AG04450 (cell line): ENCODE data around the gene RNF38. TPM values are rescaled to one million over a fixed set of nuclear protein-coding genes. Genes with fewer than 3 reads are reported as not detected.

Source experiments
- CTCF ChIA-PET: fragments of 300-600, 350-600 bp; formaldehyde crosslinking; extraction: SDS; loops from one replicate; lab custom pipeline; 2022; ENCODE audit warnings: antibody characterized with exemption, inconsistent platforms; lab: Charles Lee
- POLR2A ChIA-PET: fragments of 350-600 bp; formaldehyde crosslinking; extraction: SDS; loops from one replicate; lab custom pipeline; 2021; ENCODE audit warnings: antibody characterized with exemption, inconsistent platforms; lab: Yijun Ruan, JAX
- DNase-seq: peaks from one replicate; pipeline ENCODE4 v3.0.0-alpha.2; 2011; ENCODE audit warnings: low read depth, low spot score
- H3K27ac ChIP-seq: one replicate; pipeline ENCODE4 v1.5.1; 2012; ENCODE audit warnings: low read depth, low read length, control low read depth
- H3K27me3 ChIP-seq: one replicate; pipeline ENCODE4 v1.6.0; 2012; ENCODE audit warnings: low read length; ENCODE audit not compliant: control insufficient read depth, insufficient read depth
- H3K4me3 ChIP-seq: 2 replicates; pipeline ENCODE4 v1.5.1; 2011; ENCODE audit warnings: mild to moderate bottlenecking, low read depth, low read length, control low read depth
- H3K9me3 ChIP-seq: 2 replicates; pipeline ENCODE4 v1.5.1; 2012; ENCODE audit warnings: low read length; ENCODE audit not compliant: control insufficient read depth, insufficient read depth
- CTCF ChIP-seq: IDR thresholded peaks from 2 replicates; pipeline ENCODE4 v1.5.1; 2011; ENCODE audit warnings: low read depth, low read length, control low read depth, inconsistent platforms
- polyA plus RNA-seq: library from polyadenylated mRNA; depleted of rRNA; stranded (reverse); fragments of >200 nt; gene quantifications from 2 replicates; pipeline ENCODE4 v1.2.3, GENCODE V29; 2011

Gene RNF38
- polyA plus RNA-seq, 1 experiment, result 18.3 TPM

- no peak overlapping the region for H3K4me3 ChIP-seq
- POLR2A ChIA-PET, result no interaction called here
- CTCF ChIA-PET, result interaction anchor here (0.7 to 7.2 kb wide), 7 partner anchors 11 to 119 kb away, joined by 3 to 73 read pairs (median 5); no protein-coding TSS in a partner anchor
- no peak overlapping the region for H3K27ac ChIP-seq
- peaks cover 4% of the 10 kb centered on the region; the same call in 1 of the 2 replicates for H3K9me3 ChIP-seq
- TF ChIP-seq CTCF, result no peak
- DNase-seq, result no peak
- no peaks in the 10 kb centered on the region for H3K27me3 ChIP-seq
Measured at GRCh38 chr9:36436909-36437308, 36.8 kb upstream of the RNF38 start.

GRCh38 chr9:36433386-36433785, 33.3 kb upstream of the RNF38 start:
- no peaks in the 10 kb centered on the region for H3K27me3 ChIP-seq
- TF ChIP-seq CTCF, result no peak
- CTCF ChIA-PET, result interaction anchor here (2.2 kb wide), 1 partner anchor 26 kb away, joined by 8 read pairs; no protein-coding TSS in a partner anchor
- H3K9me3 ChIP-seq, result no peaks in the 10 kb centered on the region; the same call in 1 of the 2 replicates
- no peak overlapping the region for H3K4me3 ChIP-seq
- no peak for DNase-seq
- POLR2A ChIA-PET, result no interaction called here
- H3K27ac ChIP-seq, result no peak overlapping the region

GRCh38 chr9:36431078-36431477, 31.0 kb upstream of the RNF38 start:
- DNase-seq, result no peak
- H3K4me3 ChIP-seq, result no peak overlapping the region
- POLR2A ChIA-PET, result no interaction called here
- H3K27me3 ChIP-seq, result no peaks in the 10 kb centered on the region
- CTCF ChIA-PET, result interaction anchor here (1.0 kb wide), 1 partner anchor 19 kb away, joined by 7 read pairs; no protein-coding TSS in a partner anchor
- no peak overlapping the region for H3K27ac ChIP-seq
- TF ChIP-seq CTCF, result no peak
- H3K9me3 ChIP-seq, result no peaks in the 10 kb centered on the region; the same call in 1 of the 2 replicates

- no peak for TF ChIP-seq CTCF
- ChIA-PET POLR2A (no interaction called here), CTCF (interaction anchor here (1.0 to 1.5 kb wide), 4 partner anchors 20 to 129 kb away, joined by 3 to 7 read pairs (median 4); no protein-coding TSS in a partner anchor)
- no peaks in the 10 kb centered on the region for H3K9me3 ChIP-seq
- H3K4me3 ChIP-seq, result no peak overlapping the region
- H3K27ac ChIP-seq, result no peak overlapping the region
- H3K27me3 ChIP-seq, result no peaks in the 10 kb centered on the region
- no peak for DNase-seq
Measured at GRCh38 chr9:36426945-36427344, 26.9 kb upstream of the RNF38 start.

- Histone ChIP-seq H3K4me3 (no peak overlapping the region), H3K27ac (no peak overlapping the region), H3K9me3 (no peaks in the 10 kb centered on the region), H3K27me3 (no peaks in the 10 kb centered on the region)
- DNase-seq, result no peak
- no peak for TF ChIP-seq CTCF
- CTCF ChIA-PET, result interaction anchor here (1.0 kb wide), 3 partner anchors 19 to 130 kb away, joined by 3 to 7 read pairs (median 5); no protein-coding TSS in a partner anchor
- POLR2A ChIA-PET, result no interaction called here
Measured at GRCh38 chr9:36426348-36426747, 26.3 kb upstream of the RNF38 start.
